HepG2 (cell line): ENCODE results near the gene BMAL1. TPM values are rescaled to one million over a fixed set of nuclear protein-coding genes. Genes with fewer than 3 reads are reported as not detected.

ENCODE experiments used
- HOXA9 ChIP-seq: sonication (generic); formaldehyde crosslinking; IDR thresholded peaks from 2 replicates; pipeline ENCODE4 v1.8.1; 2022; ENCODE audit warnings: missing genetic modification reagents, mild to moderate bottlenecking, moderate library complexity, borderline replicate concordance
- MYC ChIP-seq: sonication (generic); formaldehyde crosslinking; IDR thresholded peaks from 2 replicates; pipeline ENCODE4 v1.9.0; 2021; ENCODE audit warnings: missing genetic modification reagents, borderline replicate concordance
- PHB2 ChIP-seq: fragments of 450-650 bp; IDR thresholded peaks from 2 replicates; pipeline ENCODE4 v1.6.1; 2018; ENCODE audit not compliant: partially characterized antibody
- RARA ChIP-seq: IDR thresholded peaks from 2 replicates; pipeline ENCODE4 v1.6.1; 2016; ENCODE audit warnings: missing genetic modification reagents, missing compliant biosample characterization
- RORA ChIP-seq: sonication (generic); formaldehyde crosslinking; IDR thresholded peaks from 2 replicates; pipeline ENCODE4 v1.5.0; 2020; ENCODE audit warnings: mild to moderate bottlenecking, missing genetic modification reagents, moderate library complexity
- SOX13 ChIP-seq, 3 experiments: fragments of 450-650 bp in 1 of 3; sonication (generic) in 1 of 3; formaldehyde crosslinking in 1 of 3; IDR thresholded peaks in 2 of 3; conservative IDR thresholded peaks in 1 of 3; 2 replicates each; pipeline versions ENCODE4 v1.5.0 to v1.6.1; 2016 to 2020; ENCODE audit warnings: antibody characterized with exemption in 1 of 3, mild to moderate bottlenecking in 1 of 3, missing compliant biosample characterization in 1 of 3, missing genetic modification reagents in 1 of 3, moderate library complexity in 1 of 3
- SOX6 ChIP-seq, 2 experiments: fragments of 450-650 bp in 1 of 2; sonication (generic) in 1 of 2; formaldehyde crosslinking in 1 of 2; IDR thresholded peaks; 2 replicates each; pipeline versions ENCODE4 v1.4.0 to v1.6.1; 2017 to 2020; ENCODE audit warnings: antibody characterized with exemption in 1 of 2, mild to moderate bottlenecking in 1 of 2, missing genetic modification reagents in 1 of 2
- ZFP37 ChIP-seq: sonication (generic); formaldehyde crosslinking; IDR thresholded peaks from 2 replicates; pipeline ENCODE4 v1.4.0; 2020; ENCODE audit warnings: missing genetic modification reagents, borderline replicate concordance
- ZFP90 ChIP-seq: sonication (generic); formaldehyde crosslinking; IDR thresholded peaks from 2 replicates; pipeline ENCODE4 v1.8.0; 2022; ENCODE audit warnings: missing genetic modification reagents, mild to moderate bottlenecking, inconsistent platforms, borderline replicate concordance
- ZKSCAN5 ChIP-seq: sonication (generic); formaldehyde crosslinking; IDR thresholded peaks from 2 replicates; pipeline ENCODE4 v1.5.1; 2020; ENCODE audit warnings: mild to moderate bottlenecking, missing genetic modification reagents
- ZNF335 ChIP-seq: sonication (generic); formaldehyde crosslinking; IDR thresholded peaks from 2 replicates; pipeline ENCODE4 v1.4.0; 2020; ENCODE audit warnings: missing genetic modification reagents
- ZNF567 ChIP-seq: sonication (generic); formaldehyde crosslinking; IDR thresholded peaks from 2 replicates; pipeline ENCODE4 v1.8.1; 2023; ENCODE audit warnings: mild to moderate bottlenecking, missing genetic modification reagents, borderline replicate concordance
- polyA plus RNA-seq, 8 experiments: library from polyadenylated mRNA; depleted of rRNA in 3 of 8; stranded (reverse) in 7 of 8; unstranded in 1 of 8; fragments of >200 nt; fragmentation: Illumina TruSeq in 4 of 8; extraction: Trizol in 4 of 8; gene quantifications; 2 replicates each; pipeline versions ENCODE4 v1.2.1 to v1.2.3, GENCODE V29; 2011 to 2016; ENCODE audit warnings: low read depth in 4 of 8, missing spikeins in 1 of 8, mixed read lengths in 1 of 8; ENCODE audit not compliant: insufficient read depth in 1 of 8
- total RNA-seq, 5 experiments: library from RNA; depleted of rRNA; stranded (reverse); fragments of >200 nt; fragmentation: Illumina TruSeq; extraction: Trizol; gene quantifications; 2 replicates each; pipeline ENCODE4 v1.2.3, GENCODE V29; 2016; ENCODE audit warnings: low read depth in 1 of 5
- TF ChIP-seq, protein P1 (sequence below): sonication (generic); formaldehyde crosslinking; IDR thresholded peaks from 2 replicates; pipeline ENCODE4 v1.4.0; 2020; ENCODE audit warnings: missing genetic modification reagents
- TF ChIP-seq, protein P2 (sequence below): sonication (generic); formaldehyde crosslinking; conservative IDR thresholded peaks from 2 replicates; pipeline ENCODE4 v1.4.0; 2020; ENCODE audit warnings: missing genetic modification reagents
- TF ChIP-seq, protein P3 (sequence below): sonication (generic); formaldehyde crosslinking; IDR thresholded peaks from 2 replicates; pipeline ENCODE4 v1.5.1; 2020; ENCODE audit warnings: mild to moderate bottlenecking, missing genetic modification reagents, borderline replicate concordance

BMAL1 gene
- total and polyA plus RNA-seq, 2 of the 13 experiments (the other 11 are each of a cell fraction or from before 2014, with no cell fraction given), result 4.5 to 4.8 TPM

DNA sequence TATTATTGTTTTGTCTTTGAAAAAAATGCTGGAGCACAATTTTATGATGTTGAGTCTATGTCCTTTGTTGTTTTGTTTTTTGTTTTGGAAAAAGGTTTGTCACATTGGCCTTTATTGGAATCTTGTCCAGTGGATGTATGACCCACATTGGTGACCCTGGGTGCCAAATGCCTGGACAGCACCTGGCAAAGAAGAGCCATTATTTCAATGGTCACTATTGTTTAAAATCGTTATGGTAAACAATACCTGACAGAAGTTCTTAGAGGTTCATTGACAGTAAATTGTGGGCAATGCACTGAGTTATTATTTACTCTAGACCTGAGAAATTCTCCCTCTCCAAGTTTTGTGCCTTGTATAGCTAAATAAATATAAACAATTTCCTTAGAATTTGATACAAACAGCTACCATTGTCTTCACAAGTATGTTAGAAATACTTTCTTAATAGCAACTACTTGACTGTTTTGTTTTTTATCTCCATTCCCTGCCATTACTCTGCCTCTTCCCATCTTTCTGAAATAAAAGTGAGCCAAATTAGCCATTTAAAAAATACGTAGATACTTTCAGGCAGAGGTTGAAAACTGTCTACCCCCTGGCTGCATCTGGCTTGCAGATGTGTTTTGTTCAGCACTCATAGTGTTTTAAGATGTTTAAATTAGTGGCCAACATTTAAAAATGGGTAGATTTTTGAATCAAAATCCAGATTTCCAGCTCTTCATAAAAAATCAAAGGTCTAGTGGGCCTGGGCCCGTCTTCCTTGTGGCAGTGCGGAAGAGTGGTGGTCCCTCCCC lies 39.9 kb downstream of the BMAL1 start (continued):
- TF ChIP-seq, protein P1, sequence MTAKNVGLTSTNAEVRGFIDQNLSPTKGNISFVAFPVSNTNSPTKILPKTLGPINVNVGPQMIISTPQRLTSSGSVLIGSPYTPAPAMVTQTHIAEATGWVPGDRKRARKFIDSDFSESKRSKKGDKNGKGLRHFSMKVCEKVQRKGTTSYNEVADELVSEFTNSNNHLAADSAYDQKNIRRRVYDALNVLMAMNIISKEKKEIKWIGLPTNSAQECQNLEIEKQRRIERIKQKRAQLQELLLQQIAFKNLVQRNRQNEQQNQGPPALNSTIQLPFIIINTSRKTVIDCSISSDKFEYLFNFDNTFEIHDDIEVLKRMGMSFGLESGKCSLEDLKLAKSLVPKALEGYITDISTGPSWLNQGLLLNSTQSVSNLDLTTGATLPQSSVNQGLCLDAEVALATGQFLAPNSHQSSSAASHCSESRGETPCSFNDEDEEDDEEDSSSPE (CRISPR knock-in tag), result no peak
- TF ChIP-seq PHB2 (no peak), MYC (CRISPR knock-in tag) (no peak), ZNF335 (CRISPR knock-in tag) (no peak), ZNF567 (CRISPR knock-in tag) (no peak), ZKSCAN5 (no peak), RORA (no peak), RARA (CRISPR knock-in tag) (peak; percentile 30; the same call in 1 of the 2 replicates), SOX6 (IDR thresholded peaks at IDR 0.05) (no peak), SOX6 (CRISPR knock-in tag; IDR thresholded peaks at IDR 0.05) (peak; percentile 36; the same call in 1 of the 2 replicates), HOXA9 (CRISPR knock-in tag) (no peak), ZFP90 (CRISPR knock-in tag) (no peak), SOX13 (IDR thresholded peaks at IDR 0.05) (no peak), SOX13 (CRISPR knock-in tag; conservative IDR thresholded peaks at IDR 0.05 in 1 of 2, IDR thresholded peaks at IDR 0.05 in 1 of 2) (peak in 1 of 2 experiments; percentile 63; a peak in 1 of 4 replicates), ZFP37 (CRISPR knock-in tag) (no peak)
- TF ChIP-seq, protein P2, sequence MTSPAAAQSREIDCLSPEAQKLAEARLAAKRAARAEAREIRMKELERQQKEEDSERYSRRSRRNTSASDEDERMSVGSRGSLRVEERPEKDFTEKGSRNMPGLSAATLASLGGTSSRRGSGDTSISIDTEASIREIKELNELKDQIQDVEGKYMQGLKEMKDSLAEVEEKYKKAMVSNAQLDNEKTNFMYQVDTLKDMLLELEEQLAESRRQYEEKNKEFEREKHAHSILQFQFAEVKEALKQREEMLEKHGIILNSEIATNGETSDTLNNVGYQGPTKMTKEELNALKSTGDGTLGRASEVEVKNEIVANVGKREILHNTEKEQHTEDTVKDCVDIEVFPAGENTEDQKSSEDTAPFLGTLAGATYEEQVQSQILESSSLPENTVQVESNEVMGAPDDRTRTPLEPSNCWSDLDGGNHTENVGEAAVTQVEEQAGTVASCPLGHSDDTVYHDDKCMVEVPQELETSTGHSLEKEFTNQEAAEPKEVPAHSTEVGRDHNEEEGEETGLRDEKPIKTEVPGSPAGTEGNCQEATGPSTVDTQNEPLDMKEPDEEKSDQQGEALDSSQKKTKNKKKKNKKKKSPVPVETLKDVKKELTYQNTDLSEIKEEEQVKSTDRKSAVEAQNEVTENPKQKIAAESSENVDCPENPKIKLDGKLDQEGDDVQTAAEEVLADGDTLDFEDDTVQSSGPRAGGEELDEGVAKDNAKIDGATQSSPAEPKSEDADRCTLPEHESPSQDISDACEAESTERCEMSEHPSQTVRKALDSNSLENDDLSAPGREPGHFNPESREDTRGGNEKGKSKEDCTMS (CRISPR knock-in tag), result no peak
- TF ChIP-seq, protein P3, sequence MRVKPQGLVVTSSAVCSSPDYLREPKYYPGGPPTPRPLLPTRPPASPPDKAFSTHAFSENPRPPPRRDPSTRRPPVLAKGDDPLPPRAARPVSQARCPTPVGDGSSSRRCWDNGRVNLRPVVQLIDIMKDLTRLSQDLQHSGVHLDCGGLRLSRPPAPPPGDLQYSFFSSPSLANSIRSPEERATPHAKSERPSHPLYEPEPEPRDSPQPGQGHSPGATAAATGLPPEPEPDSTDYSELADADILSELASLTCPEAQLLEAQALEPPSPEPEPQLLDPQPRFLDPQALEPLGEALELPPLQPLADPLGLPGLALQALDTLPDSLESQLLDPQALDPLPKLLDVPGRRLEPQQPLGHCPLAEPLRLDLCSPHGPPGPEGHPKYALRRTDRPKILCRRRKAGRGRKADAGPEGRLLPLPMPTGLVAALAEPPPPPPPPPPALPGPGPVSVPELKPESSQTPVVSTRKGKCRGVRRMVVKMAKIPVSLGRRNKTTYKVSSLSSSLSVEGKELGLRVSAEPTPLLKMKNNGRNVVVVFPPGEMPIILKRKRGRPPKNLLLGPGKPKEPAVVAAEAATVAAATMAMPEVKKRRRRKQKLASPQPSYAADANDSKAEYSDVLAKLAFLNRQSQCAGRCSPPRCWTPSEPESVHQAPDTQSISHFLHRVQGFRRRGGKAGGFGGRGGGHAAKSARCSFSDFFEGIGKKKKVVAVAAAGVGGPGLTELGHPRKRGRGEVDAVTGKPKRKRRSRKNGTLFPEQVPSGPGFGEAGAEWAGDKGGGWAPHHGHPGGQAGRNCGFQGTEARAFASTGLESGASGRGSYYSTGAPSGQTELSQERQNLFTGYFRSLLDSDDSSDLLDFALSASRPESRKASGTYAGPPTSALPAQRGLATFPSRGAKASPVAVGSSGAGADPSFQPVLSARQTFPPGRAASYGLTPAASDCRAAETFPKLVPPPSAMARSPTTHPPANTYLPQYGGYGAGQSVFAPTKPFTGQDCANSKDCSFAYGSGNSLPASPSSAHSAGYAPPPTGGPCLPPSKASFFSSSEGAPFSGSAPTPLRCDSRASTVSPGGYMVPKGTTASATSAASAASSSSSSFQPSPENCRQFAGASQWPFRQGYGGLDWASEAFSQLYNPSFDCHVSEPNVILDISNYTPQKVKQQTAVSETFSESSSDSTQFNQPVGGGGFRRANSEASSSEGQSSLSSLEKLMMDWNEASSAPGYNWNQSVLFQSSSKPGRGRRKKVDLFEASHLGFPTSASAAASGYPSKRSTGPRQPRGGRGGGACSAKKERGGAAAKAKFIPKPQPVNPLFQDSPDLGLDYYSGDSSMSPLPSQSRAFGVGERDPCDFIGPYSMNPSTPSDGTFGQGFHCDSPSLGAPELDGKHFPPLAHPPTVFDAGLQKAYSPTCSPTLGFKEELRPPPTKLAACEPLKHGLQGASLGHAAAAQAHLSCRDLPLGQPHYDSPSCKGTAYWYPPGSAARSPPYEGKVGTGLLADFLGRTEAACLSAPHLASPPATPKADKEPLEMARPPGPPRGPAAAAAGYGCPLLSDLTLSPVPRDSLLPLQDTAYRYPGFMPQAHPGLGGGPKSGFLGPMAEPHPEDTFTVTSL, result no peak
